Stimulated activated CD4-positive, alpha-beta T cell treated with anti-CD3 and anti-CD28 coated beads, TNF-alpha, amount 100 ng/mL, for 48 hours (primary cell): Measurements from ENCODE around the gene SPACA5.
A peak's percentile ranks its signal among the peaks of the same experiment; 100 is the strongest.
"Not testable (repeated sequence)": the region's sequence is repeated elsewhere in the genome, so short reads cannot be mapped to it uniquely, and the experiment has no call there.

Experiments used
- DNase-seq, 3 donors: peaks; one replicate each; pipeline ENCODE4 v3.0.0-alpha.2; 2020; ENCODE audit warnings: low read depth in 3 of 3

SPACA5 gene

DNA sequence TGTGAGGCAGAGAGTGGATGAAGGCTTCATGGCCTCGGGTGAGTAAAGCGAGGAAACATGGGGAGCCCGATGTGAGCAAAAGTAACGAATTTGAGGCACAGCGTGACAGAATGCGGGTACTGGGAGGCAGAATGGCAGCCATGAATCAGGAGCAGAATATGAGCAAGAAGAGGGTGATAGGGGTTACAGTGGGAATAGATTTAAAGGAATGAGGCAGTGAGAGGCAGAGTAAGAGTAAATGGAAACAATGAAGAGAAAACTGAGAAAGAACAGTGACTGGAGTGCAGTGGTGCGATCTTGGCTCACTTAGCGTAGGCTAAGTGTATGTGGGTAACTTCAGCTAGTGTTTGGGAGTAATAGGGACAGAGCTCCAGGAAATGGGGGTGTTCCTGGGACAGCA, at the start of gene SPACA5:
Gene SPACA5 (plus strand): TSS at position 301 of the 400 bp plus-strand sequence. CDS start 815 bp downstream, outside the sequence.
- not testable (repeated sequence) for DNase-seq

DNA sequence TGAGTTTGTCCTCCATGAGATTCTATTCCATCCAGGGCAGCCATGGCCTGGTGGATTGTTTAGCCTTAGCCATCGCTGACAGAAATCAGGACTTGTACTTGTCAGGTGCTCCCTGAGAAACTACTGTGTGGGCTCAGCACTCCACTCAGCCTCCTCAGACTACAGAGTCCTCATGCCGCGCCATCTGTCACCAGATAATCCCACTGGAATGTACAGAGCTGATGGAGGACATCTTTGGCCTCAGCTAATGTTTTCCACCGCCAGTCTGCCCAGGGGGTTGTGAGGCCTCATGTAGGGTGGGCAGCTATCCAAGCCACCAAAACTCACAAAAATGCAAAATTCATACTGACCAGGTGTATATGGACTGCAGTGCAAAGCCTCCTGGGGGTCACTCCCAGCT, 48.6 kb upstream of the SPACA5 start:
- not testable (repeated sequence) for DNase-seq

DNA sequence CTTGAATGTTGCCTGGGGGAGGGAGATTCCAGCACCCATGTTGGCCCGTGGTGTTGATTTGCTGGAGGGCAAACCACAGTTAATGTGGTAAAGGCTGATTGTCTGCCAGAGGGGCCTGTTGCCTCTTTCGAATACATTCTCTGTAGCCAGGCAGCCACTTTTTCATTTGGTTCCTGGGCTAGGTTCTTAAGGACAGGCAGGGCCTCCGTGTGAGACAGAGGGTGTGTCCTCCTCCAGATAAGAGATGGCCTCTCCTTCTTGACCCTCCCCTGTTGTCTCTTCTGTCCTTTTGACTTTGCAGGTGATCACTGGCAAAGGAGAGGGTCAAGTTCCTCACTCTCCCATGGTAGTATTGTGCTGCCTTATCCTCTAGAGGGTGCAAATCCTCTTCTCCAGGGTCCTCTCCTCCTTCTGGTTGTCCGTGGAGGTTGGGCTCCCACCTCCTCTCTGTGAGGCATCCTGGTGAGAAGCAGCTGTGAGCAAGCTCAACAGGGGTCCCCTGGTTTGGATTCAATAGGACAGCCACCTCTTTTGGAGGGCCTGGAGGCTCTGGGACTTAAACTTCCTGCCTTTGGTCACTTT, 47.9 kb upstream of the SPACA5 start:
- no peak for DNase-seq

DNA sequence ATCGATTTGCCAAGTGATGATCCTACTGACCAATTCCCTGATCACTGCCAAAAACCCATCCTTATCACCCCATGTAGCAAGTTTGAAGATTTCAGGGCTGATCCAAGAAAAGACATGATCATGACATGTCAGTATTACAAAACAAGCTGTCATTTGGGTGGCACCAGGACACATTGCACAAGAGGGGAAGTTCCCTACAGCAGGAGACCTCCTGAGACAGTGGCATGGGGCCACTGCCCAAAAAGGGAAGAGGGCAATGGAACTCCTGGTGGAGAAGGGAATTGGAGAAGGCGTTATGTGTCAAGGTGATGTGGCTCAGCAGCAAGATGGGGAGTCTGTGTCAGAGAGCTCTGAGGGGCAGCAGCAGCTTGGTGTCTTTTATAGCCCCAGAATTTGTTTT, 46.4 kb upstream of the SPACA5 start:
- DNase-seq = no peak

DNA sequence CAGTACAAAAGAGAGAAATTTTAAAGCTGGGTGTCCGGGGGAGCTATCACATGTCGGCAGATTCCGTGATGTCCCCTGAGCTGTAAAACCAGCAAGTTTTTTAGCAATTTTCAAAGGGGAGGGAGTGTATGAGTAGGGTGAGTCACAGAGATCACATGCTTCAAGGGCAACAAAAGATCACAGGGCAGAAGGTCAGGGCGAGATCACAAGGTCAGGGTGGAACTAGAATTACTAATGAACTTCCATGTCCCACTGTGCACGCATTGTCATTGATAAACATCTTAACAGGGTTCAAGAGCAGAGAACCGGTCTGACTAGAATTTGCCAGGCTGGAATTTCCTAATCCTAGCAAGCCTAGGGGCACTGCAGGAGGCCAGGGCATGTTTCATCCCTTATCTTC, 45.0 kb upstream of the SPACA5 start:
- not testable (repeated sequence) for DNase-seq

DNA sequence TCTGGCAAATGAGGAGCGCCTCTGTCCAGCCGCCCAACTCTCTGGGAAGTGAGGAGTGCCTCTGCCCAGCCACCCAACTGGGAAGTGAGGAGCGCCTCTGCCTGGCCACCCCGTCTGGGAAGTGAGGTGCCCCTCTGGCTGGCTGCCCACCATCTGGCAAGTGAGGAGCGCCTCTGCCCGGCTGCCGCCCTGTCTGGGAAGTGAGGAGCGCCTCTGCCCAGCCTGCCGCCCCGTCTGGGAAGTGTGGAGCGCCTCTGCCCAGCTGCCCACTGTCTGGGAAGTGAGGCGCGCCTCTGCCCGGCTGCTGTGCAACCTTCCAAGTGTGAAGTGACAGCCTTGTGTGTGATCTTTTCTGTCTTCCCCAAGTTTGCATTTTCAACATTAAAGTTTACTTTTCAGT, 41.3 kb upstream of the SPACA5 start:
- DNase-seq = not testable (repeated sequence)

DNA sequence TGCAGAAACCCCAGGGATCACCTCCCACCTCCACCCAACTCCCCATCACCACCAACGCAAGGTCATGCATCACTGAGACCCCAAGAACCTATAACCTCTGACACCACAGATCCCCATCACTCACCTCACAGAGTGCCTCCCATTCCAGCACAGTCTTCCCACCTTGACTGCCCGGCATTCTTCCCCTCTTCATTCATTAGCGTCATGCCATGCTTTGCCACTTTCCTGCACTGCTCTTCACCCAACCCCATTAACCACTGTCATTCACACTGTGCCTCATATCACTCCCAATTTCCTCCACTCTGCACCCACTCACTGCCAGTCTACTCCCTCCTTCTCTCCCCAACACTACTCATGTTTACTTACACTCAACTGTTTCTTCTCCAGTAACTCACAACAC, 33.6 kb upstream of the SPACA5 start:
- DNase-seq = no peak

DNA sequence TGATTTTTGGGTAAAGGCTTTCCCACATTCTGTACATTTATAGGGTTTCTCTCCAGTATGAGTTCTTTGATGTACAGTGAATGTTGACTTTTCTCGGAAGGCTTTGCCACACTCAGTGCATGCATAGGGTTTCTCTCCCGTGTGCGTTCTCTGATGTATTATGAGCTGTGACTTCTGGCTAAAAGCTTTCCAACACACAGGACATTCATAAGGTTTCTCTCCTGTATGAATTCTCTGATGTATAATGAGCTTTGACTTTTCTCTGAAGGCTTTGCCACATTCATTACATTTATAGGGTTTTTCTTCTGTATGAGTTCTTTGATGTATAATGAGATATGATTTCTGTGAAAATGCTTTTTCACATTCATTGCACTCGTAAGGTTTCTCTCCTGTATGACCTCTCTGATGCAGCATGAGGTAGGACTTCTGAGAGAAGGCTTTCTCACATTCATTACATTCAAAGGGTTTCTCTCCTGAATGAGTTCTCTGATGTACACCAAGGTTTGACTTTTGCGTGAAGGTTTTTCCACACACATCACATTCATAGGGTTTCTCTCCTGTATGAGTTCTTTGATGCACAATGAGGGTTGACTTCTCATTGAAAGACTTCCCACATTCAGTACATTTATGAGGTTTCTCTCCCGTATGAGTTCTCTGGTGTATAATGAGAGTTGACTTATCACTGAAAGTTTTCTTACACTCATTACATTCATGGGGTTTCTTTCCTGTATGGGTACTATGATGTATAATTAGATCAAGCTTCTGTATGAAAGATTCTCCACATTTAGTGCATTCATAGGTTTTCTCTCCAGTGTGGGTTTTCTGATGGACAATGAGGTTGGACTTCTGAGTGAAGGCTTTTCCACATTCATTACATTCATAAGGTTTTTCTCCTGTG, 30.3 kb upstream of the SPACA5 start:
- no peak for DNase-seq

DNA sequence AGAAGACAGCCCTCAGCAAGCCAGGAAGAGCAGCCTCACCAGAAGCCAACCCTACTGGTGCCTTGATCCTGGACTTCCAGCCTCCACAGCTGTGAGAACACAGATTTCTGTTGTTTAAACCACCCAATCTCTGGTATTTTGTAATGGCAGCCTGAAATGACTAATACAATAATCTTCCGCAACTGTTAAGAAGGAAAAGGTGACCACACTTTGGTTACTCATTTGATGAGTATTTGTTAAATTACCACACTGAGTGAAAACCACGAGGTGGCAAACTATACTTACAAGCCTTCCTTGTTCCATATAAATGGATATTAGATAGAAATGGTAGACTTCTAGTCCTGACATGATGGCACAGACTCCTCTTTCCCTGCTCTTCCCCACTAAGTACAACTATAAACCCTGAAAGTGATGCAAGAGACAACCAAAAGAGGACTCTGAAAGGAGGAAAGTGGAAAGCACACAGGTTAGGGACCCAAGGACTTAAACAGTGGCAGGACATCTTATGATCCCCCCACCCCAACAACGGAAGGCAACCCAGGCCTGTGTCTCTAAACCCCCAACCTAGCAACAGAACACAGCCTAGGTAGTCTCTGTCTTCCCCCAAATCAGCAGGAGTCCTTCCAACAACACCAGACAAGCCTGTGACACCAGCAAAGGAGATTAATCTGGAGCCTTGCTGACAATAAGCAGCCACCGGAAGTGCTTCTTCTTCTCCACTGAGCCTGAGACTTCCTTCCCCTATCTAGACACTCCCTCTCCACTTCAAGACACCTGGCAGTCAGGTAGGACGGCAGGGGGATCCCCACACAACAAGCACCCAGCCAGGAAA, 15.3 kb upstream of the SPACA5 start:
- no peak for DNase-seq

DNA sequence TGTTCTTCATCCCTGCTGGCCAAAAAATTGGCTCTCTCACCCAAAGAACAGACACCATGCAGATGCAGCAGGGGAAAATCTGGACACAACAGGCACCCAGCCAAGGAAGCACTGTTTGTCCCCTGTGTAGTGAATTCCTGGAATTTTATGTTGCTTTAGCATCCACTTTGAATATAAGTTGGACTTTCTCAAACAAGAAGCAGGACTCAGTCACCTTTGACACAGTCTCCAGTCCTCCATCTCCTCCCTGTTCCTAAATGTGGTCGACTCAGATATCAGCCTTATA, 14.8 kb upstream of the SPACA5 start:
- DNase-seq = no peak

DNA sequence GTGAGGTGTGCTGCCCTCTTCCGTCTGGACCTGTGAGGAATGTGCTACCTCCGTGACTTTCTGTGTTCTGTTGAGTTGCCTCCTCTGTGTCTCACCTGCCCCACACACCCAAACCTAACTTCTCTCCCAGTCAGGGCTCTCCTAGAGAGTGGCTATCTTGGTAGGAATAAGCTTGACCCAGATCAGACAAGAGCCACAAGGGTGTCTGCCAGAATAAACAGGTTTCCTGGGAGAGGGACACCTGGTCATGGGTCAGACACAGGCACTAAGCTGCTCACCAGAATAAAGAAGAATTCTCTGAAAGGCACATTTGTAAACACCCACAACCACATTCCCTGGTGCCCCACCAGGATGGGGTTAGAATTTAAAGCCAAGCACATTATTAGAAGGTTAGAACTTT, 14.1 kb upstream of the SPACA5 start:
- no peak for DNase-seq

DNA sequence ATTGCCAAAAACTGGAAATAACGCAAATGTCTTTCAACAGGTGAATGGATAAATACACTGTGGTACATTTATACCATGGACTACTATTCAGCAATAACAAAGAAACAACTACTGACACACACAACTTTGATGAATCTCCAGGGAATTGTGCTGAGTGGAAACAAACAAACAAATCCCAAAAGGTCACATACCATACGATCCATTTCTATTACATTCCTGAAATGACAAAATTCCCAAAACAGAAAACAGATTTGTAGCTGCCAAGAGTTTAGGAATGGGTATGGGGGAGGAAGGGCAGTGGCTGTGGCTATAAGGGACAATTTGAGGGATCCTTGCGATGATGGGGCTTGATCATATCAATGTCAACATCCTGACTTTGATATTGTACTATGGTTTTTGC, 5.5 kb upstream of the SPACA5 start:
- DNase-seq = no peak

DNA sequence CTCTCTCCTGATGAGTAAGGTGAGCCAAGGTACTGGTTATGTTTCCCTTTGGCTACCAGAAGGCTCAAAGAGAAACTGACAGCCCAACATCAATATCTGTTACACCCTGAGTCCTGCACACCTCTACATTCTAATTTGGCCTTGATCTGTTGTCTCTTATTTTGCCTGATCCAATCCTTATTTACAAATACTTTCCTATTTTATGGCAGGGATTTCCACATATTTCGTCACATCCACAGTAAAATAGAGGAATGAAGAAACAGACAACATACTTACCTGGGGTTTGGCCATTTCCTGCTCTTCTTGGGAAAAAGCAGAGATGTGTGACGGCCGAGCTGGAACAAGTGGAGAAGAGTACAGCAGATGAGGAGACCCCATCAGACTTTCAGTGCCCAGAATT, 4.5 kb upstream of the SPACA5 start:
- DNase-seq = no peak

DNA sequence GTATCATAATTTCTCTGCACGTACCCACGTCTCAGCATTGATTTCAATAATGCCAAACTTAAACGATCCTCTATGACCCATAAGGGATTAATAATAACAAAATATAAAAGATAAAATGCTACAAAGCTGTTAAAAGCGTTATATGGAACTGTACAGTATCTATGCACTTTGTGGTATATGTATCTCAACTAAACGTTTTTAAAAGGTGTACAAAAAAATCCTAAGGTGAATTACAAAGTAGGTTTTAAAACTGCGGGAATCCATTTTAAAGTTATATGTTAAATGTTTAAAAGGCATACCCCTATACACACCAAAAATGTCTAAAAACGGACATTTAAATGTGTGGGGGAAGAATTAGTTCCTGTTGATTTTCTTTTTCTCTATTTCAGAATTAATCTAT, 3.9 kb upstream of the SPACA5 start:
- no peak for DNase-seq

DNA sequence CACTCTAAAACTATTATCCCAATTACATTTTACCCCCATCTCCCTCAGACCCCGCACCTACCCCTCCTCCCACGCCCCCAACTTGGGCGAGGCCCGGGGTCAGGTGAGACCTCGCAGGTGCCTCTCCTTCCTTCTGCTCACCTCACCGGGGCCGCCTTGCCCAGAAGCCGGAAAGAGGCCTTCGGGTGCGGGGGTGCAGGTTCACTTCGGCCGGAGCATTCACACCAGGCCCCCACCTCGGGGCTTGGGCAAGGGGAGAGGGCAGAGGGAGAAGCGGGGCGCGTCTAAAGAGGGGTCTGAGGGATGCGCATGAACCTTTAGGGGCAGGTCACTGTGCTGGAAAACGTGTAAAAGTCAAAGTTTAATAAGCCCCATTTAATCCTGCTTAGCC, 3.4 kb upstream of the SPACA5 start:
- DNase-seq = no peak

DNA sequence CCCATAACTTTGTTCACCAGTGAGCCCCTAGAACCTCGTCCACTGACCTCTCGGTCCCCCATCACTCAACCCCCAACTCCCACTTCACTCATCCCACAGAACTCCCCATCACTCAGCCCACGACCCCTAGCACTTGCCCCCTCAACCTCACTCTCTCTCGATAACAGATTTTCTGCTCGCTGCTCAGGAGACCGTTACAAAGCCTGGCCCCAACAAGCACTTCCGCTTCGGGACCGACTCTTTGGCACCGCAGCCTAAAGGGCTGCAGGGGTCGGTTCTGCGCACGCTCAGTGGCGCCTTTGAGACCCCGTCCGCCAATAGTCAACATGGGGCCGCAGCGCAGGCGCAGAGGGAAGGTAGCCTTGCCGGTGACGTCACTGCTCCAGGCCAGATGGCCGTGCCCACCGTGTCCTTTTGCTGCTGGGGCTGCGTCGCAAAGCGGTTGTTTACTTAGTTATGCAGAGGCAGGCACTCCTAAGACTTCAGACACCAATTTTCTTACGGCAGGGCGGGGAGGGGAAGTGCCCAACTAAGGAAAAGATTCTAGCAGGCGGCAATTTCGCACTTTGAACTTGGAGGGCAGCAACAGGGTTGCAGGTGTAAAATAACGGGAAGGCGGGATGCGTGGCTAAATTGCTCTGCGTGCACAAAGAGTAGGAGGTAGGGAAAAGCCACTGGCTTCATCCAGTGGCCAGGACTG, 2.9 kb upstream of the SPACA5 start, which contains the start of gene ZNF182:
Gene ZNF182 (minus strand): TSS at position 232 of the 700 bp plus-strand sequence. CDS start 1,380 bp downstream, outside the sequence.
- DNase-seq = peak; percentile 75 to 85 (median 81)

DNA sequence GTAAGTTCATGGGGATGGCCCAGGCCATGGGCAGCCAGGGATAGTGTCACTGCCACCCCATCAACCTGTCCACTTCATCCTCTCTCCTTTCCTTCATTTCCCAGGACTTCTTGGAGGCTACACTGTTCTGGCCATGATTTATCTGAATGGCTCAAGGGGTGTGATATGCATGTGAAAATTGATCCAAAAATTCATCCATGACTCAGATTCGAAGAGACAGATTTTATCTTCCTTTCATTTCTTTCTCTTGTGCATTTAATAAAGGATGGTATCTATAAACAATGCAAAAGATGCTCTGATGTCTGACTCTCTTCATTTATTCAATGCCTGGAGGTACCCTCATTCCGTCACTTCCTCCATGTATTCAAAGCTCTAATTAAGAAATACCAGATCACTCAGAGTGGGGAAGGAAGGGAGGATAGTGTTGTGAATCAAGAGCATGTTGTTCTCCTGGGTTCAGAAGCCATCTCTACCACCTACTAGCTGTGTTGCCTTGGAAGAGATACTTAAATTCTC, 2.7 kb downstream of the SPACA5 start:
- DNase-seq = not testable (repeated sequence)

DNA sequence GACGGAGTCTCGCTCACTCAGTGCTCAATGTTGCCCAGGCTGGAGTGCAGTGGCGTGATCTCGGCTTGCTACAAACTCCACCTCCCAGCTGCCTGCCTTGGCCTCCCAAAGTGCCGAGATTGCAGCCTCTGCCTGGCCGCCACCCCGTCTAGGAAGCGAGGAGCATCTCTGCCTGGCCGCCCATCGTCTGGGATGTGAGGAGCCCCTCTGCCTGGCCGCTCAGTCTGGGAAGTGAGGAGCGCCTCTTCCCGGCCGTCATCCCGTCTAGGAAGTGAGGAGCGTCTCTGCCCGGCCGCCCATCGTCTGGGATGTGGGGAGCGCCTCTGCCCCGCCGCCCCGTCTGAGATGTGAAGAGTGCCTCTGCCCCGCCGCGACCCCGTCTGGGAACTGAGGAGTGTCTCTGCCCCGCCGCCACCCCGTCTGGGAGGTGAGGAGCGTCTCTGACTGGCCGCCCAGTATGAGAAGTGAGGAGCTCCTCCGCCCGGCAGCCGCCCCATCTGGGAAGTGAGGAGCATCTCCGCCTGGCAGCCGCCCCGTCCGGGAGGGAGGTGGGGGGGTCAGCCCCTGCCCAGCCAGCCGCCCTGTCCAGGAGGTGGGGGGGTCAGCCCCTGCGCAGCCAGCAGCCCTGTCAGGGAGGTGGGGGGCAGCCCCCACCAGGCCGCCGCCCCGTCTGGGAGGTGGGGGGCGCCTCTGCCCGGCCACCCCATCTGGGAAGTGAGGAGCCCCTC, 10.0 kb downstream of the SPACA5 start:
- not testable (repeated sequence) for DNase-seq

DNA sequence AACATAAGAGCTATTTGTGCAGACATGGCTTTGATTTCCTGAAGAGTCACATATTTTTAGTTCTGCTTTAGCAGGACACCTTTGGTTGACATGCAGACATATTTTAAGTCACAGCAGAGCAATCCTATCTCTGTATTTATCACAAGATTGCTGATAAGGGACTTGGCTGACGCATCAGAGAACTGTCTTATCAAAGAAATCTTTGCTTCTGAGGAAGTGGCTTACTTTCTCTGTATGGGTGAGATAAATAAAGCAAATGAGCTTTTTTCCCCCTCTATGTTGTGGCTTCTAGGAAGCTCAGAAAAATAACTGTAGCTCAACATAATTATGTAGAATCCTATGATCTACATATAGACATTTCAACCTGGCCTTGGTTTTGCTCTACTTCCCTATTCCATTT, 13.1 kb downstream of the SPACA5 start:
- not testable (repeated sequence) for DNase-seq

DNA sequence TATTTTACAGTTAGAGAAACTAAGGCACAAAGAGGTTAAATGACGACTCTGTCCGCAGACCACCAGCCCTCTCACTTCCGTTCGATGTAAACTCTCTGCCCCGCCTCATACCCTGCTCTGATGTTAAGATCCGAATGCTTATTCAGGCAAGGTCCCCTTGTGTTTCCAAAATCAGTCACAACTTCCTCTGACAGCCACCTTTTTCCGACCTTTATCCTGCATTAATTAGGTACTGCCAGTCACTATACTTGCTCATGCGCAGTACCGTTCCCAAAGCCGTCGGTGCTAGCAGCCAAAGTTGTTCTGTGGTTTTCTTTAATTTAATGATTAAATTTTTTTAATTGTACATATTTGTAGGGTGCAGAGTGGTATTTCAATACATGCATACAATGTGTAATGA, 13.7 kb downstream of the SPACA5 start:
- DNase-seq = peak in 1 of 3 donors; percentile 17
